B cell (primary cell): ENCODE results near the gene CLCN5. TPM values are rescaled to one million over a fixed set of nuclear protein-coding genes. Genes with fewer than 3 reads are reported as not detected.

Source experiments
- ATAC-seq: fragments of 200-7000 bp; cut with Tn5 transposase; one replicate; pipeline ENCODE4 v1.10.0; 2021; ENCODE audit warnings: low read depth, mild to moderate bottlenecking, moderate number of reproducible peaks, moderate library complexity
- CTCF ChIA-PET: fragments of 350-600 bp; sonication (Branson Sonifier 250); formaldehyde crosslinking; loops from one replicate; lab custom pipeline; 2021; ENCODE audit warnings: antibody characterized with exemption, inconsistent platforms; lab: Charles Lee
- POLR2A ChIA-PET: fragments of 350-600 bp; sonication (Branson Sonifier 250); formaldehyde crosslinking; loops from one replicate; lab custom pipeline; 2021; ENCODE audit warnings: antibody characterized with exemption; lab: Charles Lee
- DNase-seq: peaks from one replicate; pipeline ENCODE4 v3.0.0; 2013
- H2AFZ ChIP-seq: 2 replicates; pipeline ENCODE4 v1.6.1; 2012; ENCODE audit warnings: mild to moderate bottlenecking, low read depth, low read length; ENCODE audit not compliant: insufficient read depth, poor library complexity, severe bottlenecking
- H3K27ac ChIP-seq, 2 donors: 1 replicate in 1 of 2; 2 replicates in 1 of 2; pipeline ENCODE4 v1.5.1; 2012 to 2013; ENCODE audit warnings: low read length in 2 of 2, mild to moderate bottlenecking in 2 of 2, moderate library complexity in 1 of 2
- H3K27me3 ChIP-seq, 4 experiments: fragments of 200-600 bp in 1 of 4; sonication (generic) in 1 of 4; replicated peaks in 1 of 4; 1 replicate in 2 of 4; 2 replicates in 2 of 4; pipeline versions ENCODE4 v1.6.1 to v1.7.0; 2013 to 2016; ENCODE audit warnings: low read length in 3 of 4, mild to moderate bottlenecking in 2 of 4, mixed read lengths in 1 of 4, moderate library complexity in 1 of 4; ENCODE audit not compliant: insufficient read depth in 4 of 4, control insufficient read depth in 3 of 4; ENCODE audit errors: control extremely low read depth in 1 of 4
- H3K36me3 ChIP-seq, 2 experiments: replicated peaks in 1 of 2; 1 replicate in 1 of 2; 2 replicates in 1 of 2; pipeline versions ENCODE4 v1.6.1 to v1.7.1; 2013; ENCODE audit warnings: low read length in 1 of 2; ENCODE audit not compliant: insufficient read depth in 2 of 2, control insufficient read depth in 1 of 2; ENCODE audit errors: control extremely low read depth in 1 of 2, extremely low read depth in 1 of 2
- H3K4me1 ChIP-seq, 2 donors: fragments of 200-600 bp in 1 of 2; sonication (generic) in 1 of 2; 1 replicate in 1 of 2; 2 replicates in 1 of 2; pipeline versions ENCODE4 v1.5.1 to v1.6.1; 2013 to 2017; ENCODE audit warnings: low read length in 2 of 2; ENCODE audit not compliant: control insufficient read depth in 2 of 2, insufficient read depth in 2 of 2
- H3K4me2 ChIP-seq: replicated peaks from 2 replicates; pipeline ENCODE3; 2012; ENCODE audit warnings: mild to moderate bottlenecking, low read depth, low read length; ENCODE audit not compliant: poor library complexity, severe bottlenecking
- H3K4me3 ChIP-seq, 5 experiments: fragments of 200-600 bp in 1 of 5; sonication (generic) in 1 of 5; 1 replicate in 3 of 5; 2 replicates in 2 of 5; pipeline versions ENCODE4 v1.5.1 to v1.7.0; 2011 to 2016; ENCODE audit warnings: low read length in 4 of 5, mild to moderate bottlenecking in 4 of 5, low read depth in 2 of 5, control low read depth in 1 of 5, moderate library complexity in 1 of 5; ENCODE audit not compliant: insufficient read depth in 1 of 5; ENCODE audit errors: control extremely low read depth in 1 of 5, extremely low read depth in 1 of 5
- H3K79me2 ChIP-seq: fragments of 200-600 bp; sonication (generic); one replicate; pipeline ENCODE4 v1.6.0; 2016; ENCODE audit warnings: low read length; ENCODE audit not compliant: control insufficient read depth, insufficient read depth
- H3K9ac ChIP-seq: fragments of 200-600 bp; sonication (generic); 2 replicates; pipeline ENCODE4 v1.6.1; 2017; ENCODE audit warnings: mild to moderate bottlenecking, low read length, moderate library complexity
- H3K9me3 ChIP-seq, 3 donors: one replicate each; pipeline versions ENCODE4 v1.6.1 to v1.7.1; 2013; ENCODE audit warnings: low read length in 2 of 3; ENCODE audit not compliant: control insufficient read depth in 2 of 3, insufficient read depth in 1 of 3; ENCODE audit errors: control extremely low read depth in 1 of 3
- H4K20me1 ChIP-seq: 2 replicates; pipeline ENCODE4 v1.6.0; 2012; ENCODE audit warnings: mild to moderate bottlenecking, low read length; ENCODE audit not compliant: insufficient read depth, control insufficient read depth, poor library complexity, severe bottlenecking
- H3K27ac Mint-ChIP-seq: one replicate; pipeline ENCODE4 v1.8.0; 2021; ENCODE audit warnings: mixed read lengths
- H3K27me3 Mint-ChIP-seq: one replicate; pipeline ENCODE4 v1.8.0; 2021; ENCODE audit warnings: mixed read lengths
- H3K4me1 Mint-ChIP-seq: one replicate; pipeline ENCODE4 v1.8.0; 2021; ENCODE audit warnings: mixed read lengths
- H3K4me3 Mint-ChIP-seq: one replicate; pipeline ENCODE4 v1.8.0; 2021; ENCODE audit warnings: mixed read lengths
- H3K9me3 Mint-ChIP-seq: one replicate; pipeline ENCODE4 v1.8.0; 2022; ENCODE audit warnings: mixed read lengths; ENCODE audit not compliant: insufficient read depth
- CTCF ChIP-seq: fragments of 200-600 bp; IDR thresholded peaks from one replicate; pipeline ENCODE4 v1.8.0; 2022; ENCODE audit warnings: antibody characterized with exemption, mild to moderate bottlenecking
- EZH2 ChIP-seq: IDR thresholded peaks from 2 replicates; pipeline ENCODE4 v1.6.1; 2012; ENCODE audit warnings: borderline replicate concordance, low read depth, mild to moderate bottlenecking, moderate library complexity, low read length; ENCODE audit not compliant: insufficient read depth, poor library complexity, severe bottlenecking
- WGBS: methylation state at CpG from one replicate; pipeline ENCODE4 v1.1.5; 2013; ENCODE audit warnings: missing lambda C conversion rate; ENCODE audit not compliant: insufficient coverage; 5-methylcytosine and 5-hydroxymethylcytosine counted together
- intact Hi-C: fragments of 100-400 bp; cut with micrococcal nuclease; formaldehyde crosslinking; loops from one replicate; pipeline ENCODE4 v1.10.0; 2022
- polyA plus RNA-seq: library from polyadenylated mRNA; depleted of rRNA; stranded (reverse); fragments of >200 nt; gene quantifications from 2 replicates; pipeline ENCODE4 v1.2.3, GENCODE V29; 2012
- total RNA-seq, 2 donors: library from RNA; stranded (reverse); fragments of 120-200 nt in 1 of 2; gene quantifications; 1 replicate in 1 of 2; 2 replicates in 1 of 2; pipeline versions ENCODE4 v1.2.3 to v1.2.4, GENCODE V29; 2013 to 2022

The CLCN5 gene
- total and polyA plus RNA-seq, 2 donors (not counting 1 experiment from before 2014, with no cell fraction given) = 0.55 to 3.6 TPM

DNA sequence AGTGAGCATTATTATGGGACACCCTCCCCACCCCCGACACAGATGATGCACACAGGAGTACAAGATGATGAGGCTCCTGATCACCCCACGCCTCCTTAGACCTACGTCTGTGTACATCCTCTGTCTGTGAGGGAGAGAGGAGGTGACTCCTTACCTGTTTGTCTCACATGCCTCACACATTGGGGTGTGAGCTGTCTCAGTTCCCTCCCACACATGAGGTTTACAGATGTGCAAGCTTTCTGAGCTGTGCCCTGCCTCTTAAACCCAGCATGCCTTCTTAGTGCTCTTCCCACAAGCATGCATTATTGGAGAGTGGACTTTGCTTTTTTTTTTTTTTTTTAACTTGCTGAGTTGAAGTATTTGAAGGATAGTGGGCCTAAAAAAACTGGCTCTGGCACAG lies 76.7 kb downstream of the CLCN5 start:
- TF ChIP-seq CTCF = no peak
- TF ChIP-seq EZH2 = no peak
- Histone ChIP-seq H4K20me1 (no peaks in the 10 kb centered on the region), H2AFZ (no peak overlapping the region), H3K27ac (no peak overlapping the region), H3K9me3 (no peaks in the 10 kb centered on the region), H3K36me3 (no peaks in the 10 kb centered on the region), H3K79me2 (no peaks in the 10 kb centered on the region), H3K4me2 (no peak overlapping the region), H3K4me1 (peaks cover 0 to 4% of the 10 kb centered on the region in 2 donors), H3K27me3 (no peaks in the 10 kb centered on the region), H3K9ac (no peak overlapping the region), H3K4me3 (no peak overlapping the region)
- Mint-ChIP-seq H3K27ac (no peak overlapping the region), H3K4me1 (peaks cover 15% of the 10 kb centered on the region), H3K27me3 (no peaks in the 10 kb centered on the region), H3K9me3 (no peaks in the 10 kb centered on the region), H3K4me3 (no peak overlapping the region)
- DNase-seq = no peak
- intact Hi-C loops = no loop called here
- ATAC-seq = no peak
- ChIA-PET CTCF (no interaction called here), POLR2A (interaction anchor here (0.7 kb wide), 1 partner anchor 228 kb away, joined by 6 read pairs; no protein-coding TSS in a partner anchor)
- WGBS = no CpG with 5 or more reads among the region's 3 CpGs

- no peak for ATAC-seq
- H3K4me3 Mint-ChIP-seq = no peak overlapping the region
These were observed 78.6 kb downstream of the CLCN5 start for GRCh38 chrX:50000937-50001542.

More at GRCh38 chrX:50000937-50001542, 78.6 kb downstream of the CLCN5 start:
- DNase-seq = no peak
- POLR2A ChIA-PET = no interaction called here
- Mint-ChIP-seq H3K27me3 (no peaks in the 10 kb centered on the region), H3K27ac (no peak overlapping the region), H3K9me3 (no peaks in the 10 kb centered on the region), H3K4me1 (peaks cover 15% of the 10 kb centered on the region)
- no peaks in the 10 kb centered on the region for H3K79me2 ChIP-seq
- H3K27me3 ChIP-seq = no peaks in the 10 kb centered on the region
- no peak overlapping the region for H3K4me3 ChIP-seq
- CTCF ChIA-PET = no interaction called here
- H3K4me2 ChIP-seq = no peak overlapping the region
- TF ChIP-seq EZH2 (no peak), CTCF (no peak)
- H3K27ac ChIP-seq = no peak overlapping the region
- H3K36me3 ChIP-seq = no peaks in the 10 kb centered on the region
- no peak overlapping the region for H2AFZ ChIP-seq
- H3K4me1 ChIP-seq = peaks cover 0 to 4% of the 10 kb centered on the region in 2 donors
- no peaks in the 10 kb centered on the region for H3K9me3 ChIP-seq
- no peak overlapping the region for H3K9ac ChIP-seq
- intact Hi-C loops = no loop called here
- no peaks in the 10 kb centered on the region for H4K20me1 ChIP-seq
